GM18909 (cell line): ENCODE results near the gene F13A1.

Experiments used
- ATAC-seq: cut with Tn5 transposase; IDR thresholded peaks from one replicate; pipeline ENCODE4 v1.9.1; 2021; ENCODE audit warnings: mild to moderate bottlenecking; ENCODE audit not compliant: unreplicated experiment, poor library complexity

The F13A1 gene

GRCh38 chr6:6201200-6201599, 119.3 kb downstream of the F13A1 start:
- no peak for ATAC-seq

- no peak for ATAC-seq
Observed at GRCh38 chr6:6199678-6200077, 120.8 kb downstream of the F13A1 start.

GRCh38 chr6:6196762-6197161, 123.7 kb downstream of the F13A1 start:
- ATAC-seq: no peak

GRCh38 chr6:6195080-6195479, 125.4 kb downstream of the F13A1 start:
- ATAC-seq: no peak

GRCh38 chr6:6193221-6193745, 127.2 kb downstream of the F13A1 start:
- no peak for ATAC-seq

GRCh38 chr6:6191909-6192308, 128.6 kb downstream of the F13A1 start:
- ATAC-seq: no peak

GRCh38 chr6:6191476-6191875, 129.0 kb downstream of the F13A1 start:
- no peak for ATAC-seq

- ATAC-seq: no peak
Observed at GRCh38 chr6:6180684-6181083, 139.8 kb downstream of the F13A1 start.

GRCh38 chr6:6179858-6180623, 140.4 kb downstream of the F13A1 start:
- ATAC-seq: no peak

GRCh38 chr6:6178795-6179194, 141.7 kb downstream of the F13A1 start:
- ATAC-seq: no peak

GRCh38 chr6:6177754-6178153, 142.7 kb downstream of the F13A1 start:
- no peak for ATAC-seq

GRCh38 chr6:6176586-6177228, 143.8 kb downstream of the F13A1 start:
- ATAC-seq: no peak

- no peak for ATAC-seq
Observed at GRCh38 chr6:6176127-6176526, 144.3 kb downstream of the F13A1 start.

GRCh38 chr6:6169141-6169540, 151.3 kb downstream of the F13A1 start:
- ATAC-seq: no peak

- no peak for ATAC-seq
Observed at GRCh38 chr6:6166064-6166463, 154.4 kb downstream of the F13A1 start.

- ATAC-seq: no peak
Observed at GRCh38 chr6:6164367-6164766, 156.1 kb downstream of the F13A1 start.

GRCh38 chr6:6154335-6154734, 166.1 kb downstream of the F13A1 start:
- ATAC-seq: no peak

- ATAC-seq: no peak
Observed at GRCh38 chr6:6152060-6152459, 168.4 kb downstream of the F13A1 start.

- ATAC-seq: no peak
Observed at GRCh38 chr6:6148192-6148815, 172.2 kb downstream of the F13A1 start.

- no peak for ATAC-seq
Observed at GRCh38 chr6:6131492-6132109, 188.9 kb downstream of the F13A1 start.

- ATAC-seq: no peak
Observed at GRCh38 chr6:6125495-6125894, 195.0 kb downstream of the F13A1 start.
